IMR-90 (cell line): Measurements from ENCODE around the gene TIAM2. TPM values are rescaled to one million over a fixed set of nuclear protein-coding genes. Genes with fewer than 3 reads are reported as not detected.

Source experiments
- ATAC-seq: fragments of 200-7000 bp; cut with Tn5 transposase; 2 replicates; pipeline ENCODE4 v1.9.1; 2020; ENCODE audit warnings: low read depth, mild to moderate bottlenecking, moderate library complexity
- BruUV-seq: library from RNA; stranded (reverse); fragments of 400-500 nt; replicated peaks from 2 replicates; lab custom pipeline; 2021; lab: Mats Ljungman, UMichigan
- CTCF ChIA-PET: fragments of 300-600 bp; formaldehyde crosslinking; extraction: SDS; loops from one replicate; lab custom pipeline; 2021; ENCODE audit warnings: antibody characterized with exemption; lab: Yijun Ruan, JAX
- POLR2A ChIA-PET: fragments of 300-600 bp; sonication (Branson Sonifier 250); formaldehyde crosslinking; loops from one replicate; lab custom pipeline; 2022; ENCODE audit warnings: antibody characterized with exemption; ENCODE audit not compliant: unreplicated experiment; lab: Charles Lee
- DNase-seq: peaks from one replicate; pipeline ENCODE4 v3.0.0; 2013
- H2AFZ ChIP-seq: replicated peaks from 2 replicates; pipeline ENCODE3; 2013; ENCODE audit warnings: low read length, mild to moderate bottlenecking; ENCODE audit not compliant: poor library complexity
- H2AK5ac ChIP-seq: 2 replicates; pipeline ENCODE4 v1.6.1; 2013; ENCODE audit warnings: low read depth, low read length, inconsistent platforms
- H2AK9ac ChIP-seq: replicated peaks from 2 replicates; pipeline ENCODE3; 2013; ENCODE audit warnings: mild to moderate bottlenecking, low read depth, low read length, moderate library complexity; ENCODE audit not compliant: poor library complexity
- H2BK120ac ChIP-seq: 2 replicates; pipeline ENCODE4 v1.6.1; 2013; ENCODE audit warnings: low read depth, low read length, inconsistent platforms
- H2BK15ac ChIP-seq: 3 replicates; pipeline ENCODE4 v1.6.1; 2013; ENCODE audit warnings: low read depth, low read length, inconsistent platforms
- H2BK20ac ChIP-seq: 2 replicates; pipeline ENCODE4 v1.6.1; 2013; ENCODE audit warnings: low read depth, mild to moderate bottlenecking, inconsistent platforms, low read length, moderate library complexity
- H2BK5ac ChIP-seq: 2 replicates; pipeline ENCODE4 v1.6.1; 2013; ENCODE audit warnings: mild to moderate bottlenecking, low read depth, low read length, inconsistent platforms; ENCODE audit not compliant: poor library complexity, severe bottlenecking
- H3K14ac ChIP-seq: replicated peaks from 2 replicates; pipeline ENCODE4 v1.6.1; 2013; ENCODE audit warnings: low read depth, low read length, inconsistent platforms
- H3K18ac ChIP-seq: 2 replicates; pipeline ENCODE4 v1.6.1; 2013; ENCODE audit warnings: low read depth, low read length, control low read depth
- H3K23ac ChIP-seq: 2 replicates; pipeline ENCODE4 v1.6.1; 2013; ENCODE audit warnings: low read depth, low read length, inconsistent platforms
- H3K27ac ChIP-seq: 2 replicates; pipeline ENCODE4 v1.5.1; 2013; ENCODE audit warnings: mild to moderate bottlenecking, control low read depth, low read length; ENCODE audit not compliant: insufficient read depth
- H3K27me3 ChIP-seq: 2 replicates; pipeline ENCODE4 v1.6.1; 2013; ENCODE audit warnings: low read length; ENCODE audit not compliant: control insufficient read depth, insufficient read depth
- H3K36me3 ChIP-seq: 2 replicates; pipeline ENCODE4 v1.6.1; 2013; ENCODE audit warnings: low read length, mixed read lengths; ENCODE audit not compliant: control insufficient read depth, insufficient read depth
- H3K4ac ChIP-seq: 2 replicates; pipeline ENCODE4 v1.6.1; 2013; ENCODE audit warnings: low read depth, low read length, inconsistent platforms
- H3K4me1 ChIP-seq: 2 replicates; pipeline ENCODE4 v1.6.1; 2013; ENCODE audit warnings: low read length, mixed read lengths; ENCODE audit not compliant: control insufficient read depth, insufficient read depth
- H3K4me2 ChIP-seq: 2 replicates; pipeline ENCODE4 v1.6.1; 2013; ENCODE audit warnings: low read depth, mild to moderate bottlenecking, control low read depth, low read length, moderate library complexity
- H3K4me3 ChIP-seq: 2 replicates; pipeline ENCODE4 v1.5.1; 2013; ENCODE audit warnings: low read depth, mild to moderate bottlenecking, control low read depth, low read length, moderate library complexity; ENCODE audit not compliant: insufficient read depth
- H3K56ac ChIP-seq: 2 replicates; pipeline ENCODE4 v1.6.1; 2013; ENCODE audit warnings: low read length, inconsistent platforms; ENCODE audit not compliant: insufficient read depth; ENCODE audit errors: extremely low read depth
- H3K79me1 ChIP-seq, 2 experiments: 2 replicates each; pipeline ENCODE4 v1.6.1; 2013; ENCODE audit warnings: low read length in 2 of 2, inconsistent platforms in 1 of 2, low read depth in 1 of 2
- H3K9ac ChIP-seq: 2 replicates; pipeline ENCODE4 v1.6.1; 2013; ENCODE audit warnings: low read depth, low read length, control low read depth
- H3K9me1 ChIP-seq: 2 replicates; pipeline ENCODE4 v1.6.1; 2013; ENCODE audit warnings: low read length, inconsistent platforms; ENCODE audit not compliant: insufficient read depth
- H3K9me3 ChIP-seq: 2 replicates; pipeline ENCODE4 v1.6.1; 2013; ENCODE audit warnings: low read length; ENCODE audit not compliant: control insufficient read depth, insufficient read depth
- H4K20me1 ChIP-seq: 2 replicates; pipeline ENCODE4 v1.6.1; 2013; ENCODE audit warnings: low read length, inconsistent platforms; ENCODE audit not compliant: insufficient read depth
- H4K5ac ChIP-seq: 2 replicates; pipeline ENCODE4 v1.6.1; 2013; ENCODE audit warnings: mild to moderate bottlenecking, low read depth, low read length, control low read depth
- H4K8ac ChIP-seq, 2 experiments: 2 replicates each; pipeline ENCODE4 v1.6.1; 2013; ENCODE audit warnings: low read depth in 2 of 2, low read length in 2 of 2, control low read depth in 1 of 2, inconsistent platforms in 1 of 2
- H4K91ac ChIP-seq: 2 replicates; pipeline ENCODE4 v1.6.1; 2013; ENCODE audit warnings: low read depth, low read length, inconsistent platforms; ENCODE audit not compliant: insufficient read depth
- BHLHE40 ChIP-seq: fragments of 150-350 bp; IDR thresholded peaks from 2 replicates; pipeline ENCODE4 v1.6.1; 2016; ENCODE audit warnings: mild to moderate bottlenecking, low read depth, low read length
- CEBPB ChIP-seq: IDR thresholded peaks from 2 replicates; pipeline ENCODE4 v1.6.1; 2012; ENCODE audit warnings: low read depth, low read length, improper control_type of control experiment
- CHD1 ChIP-seq: IDR thresholded peaks from 2 replicates; pipeline ENCODE4 v1.6.1; 2012; ENCODE audit warnings: low read depth, low read length, improper control_type of control experiment
- CTCF ChIP-seq: conservative IDR thresholded peaks from 2 replicates; pipeline ENCODE4 v1.5.1; 2012; ENCODE audit warnings: mild to moderate bottlenecking, low read depth, low read length, improper control_type of control experiment
- FOS ChIP-seq: fragments of 150-350 bp; IDR thresholded peaks from 2 replicates; pipeline ENCODE4 v1.6.1; 2016; ENCODE audit warnings: low read depth, low read length
- MAFK ChIP-seq: IDR thresholded peaks from 2 replicates; pipeline ENCODE4 v1.6.1; 2012; ENCODE audit warnings: low read depth, low read length, improper control_type of control experiment
- MAZ ChIP-seq: IDR thresholded peaks from 2 replicates; pipeline ENCODE4 v1.6.1; 2012; ENCODE audit warnings: low read depth, mild to moderate bottlenecking, low read length, improper control_type of control experiment, moderate library complexity, borderline replicate concordance
- NFE2L2 ChIP-seq: fragments of 150-350 bp; IDR thresholded peaks from 2 replicates; pipeline ENCODE4 v1.6.1; 2016; ENCODE audit warnings: low read depth, mild to moderate bottlenecking, low read length
- RAD21 ChIP-seq: IDR thresholded peaks from 2 replicates; pipeline ENCODE4 v1.6.1; 2012; ENCODE audit warnings: low read length, improper control_type of control experiment
- RCOR1 ChIP-seq: IDR thresholded peaks from 2 replicates; pipeline ENCODE4 v1.6.1; 2012; ENCODE audit warnings: mild to moderate bottlenecking, low read length, improper control_type of control experiment; ENCODE audit not compliant: insufficient replicate concordance
- SMC3 ChIP-seq: fragments of 150-350 bp; IDR thresholded peaks from 2 replicates; pipeline ENCODE4 v1.6.1; 2016; ENCODE audit warnings: low read depth, mild to moderate bottlenecking, antibody characterized with exemption, low read length, moderate library complexity
- USF2 ChIP-seq: fragments of 150-350 bp; IDR thresholded peaks from 2 replicates; pipeline ENCODE4 v1.6.1; 2017; ENCODE audit warnings: mild to moderate bottlenecking, antibody characterized with exemption, low read length, low read depth
- WGBS, 2 experiments: methylation state at CpG; one replicate each; pipeline versions ENCODE4 v1.1.5 to v1.1.7; 2013; ENCODE audit warnings: missing lambda C conversion rate in 2 of 2; ENCODE audit not compliant: insufficient read length in 1 of 2; ENCODE audit errors: extremely low coverage in 2 of 2; 5-methylcytosine and 5-hydroxymethylcytosine counted together
- dilution Hi-C: fragments of 300-500 bp; cut with HindIII; formaldehyde crosslinking; loops from one replicate; pipeline ENCODE4 v1.14.3; 2018; ENCODE audit warnings: low sequenced_read_pairs; ENCODE audit not compliant: unreplicated experiment
- in situ Hi-C: fragments of 300-500 bp; cut with MboI; formaldehyde crosslinking; loops from 3 replicates; pipeline ENCODE4 v1.14.3; 2019; ENCODE audit warnings: low sequenced_read_pairs, inconsistent platforms, mixed read lengths
- intact Hi-C: fragments of 100-400 bp; cut with micrococcal nuclease; formaldehyde crosslinking; loops from 2 replicates; pipeline ENCODE4 v1.10.0; 2022
- polyA plus RNA-seq, 3 experiments: library from polyadenylated mRNA; depleted of rRNA; stranded (reverse); fragments of >200 nt; gene quantifications; 2 replicates each; pipeline ENCODE4 v1.2.3, GENCODE V29; 2012; ENCODE audit warnings: low replicate concordance in 1 of 3
- total RNA-seq: library from RNA; depleted of rRNA; stranded (reverse); fragments of >200 nt; gene quantifications from 2 replicates; pipeline ENCODE4 v1.2.3, GENCODE V29; 2012

Gene TIAM2
- total and polyA plus RNA-seq, 2 of the 4 experiments (the other 2 are of a cell fraction) = 3.1 to 4.7 TPM

GRCh38 chr6:155248008-155249001, 253.2 kb downstream of the TIAM2 start (continued):
- TF ChIP-seq USF2 = peak; percentile 47; the same call in 1 of the 2 replicates

- intact Hi-C loops (no loop called here), dilution Hi-C loops (no loop called here), in situ Hi-C loops (loop anchor here (5.0 kb wide), 1 partner anchor 319 kb away; no protein-coding TSS in a partner anchor)
- Histone ChIP-seq H4K8ac (no peak overlapping the region), H4K20me1 (no peaks in the 10 kb centered on the region), H2BK120ac (no peak overlapping the region), H3K23ac (no peak overlapping the region), H2BK20ac (no peak overlapping the region), H4K91ac (no peak overlapping the region), H2AK5ac (no peak overlapping the region), H4K5ac (no peak overlapping the region), H3K9me1 (peaks cover 12% of the 10 kb centered on the region), H3K9me3 (no peaks in the 10 kb centered on the region), H3K4me3 (no peak overlapping the region), H2BK5ac (no peak overlapping the region), H2AK9ac (no peak overlapping the region), H3K27ac (no peak overlapping the region), H3K79me1 (0 out of 4 replicates have a peak, but pooled peaks cover 3 to 4% of the 10 kb centered on the region in 2 experiments), H3K4me2 (no peak overlapping the region), H2AFZ (no peak overlapping the region), H3K4ac (no peak overlapping the region), H3K56ac (no peak overlapping the region), H3K18ac (no peak overlapping the region), H3K36me3 (peaks cover 16% of the 10 kb centered on the region), H3K14ac (no peak overlapping the region), H3K27me3 (no peaks in the 10 kb centered on the region), H3K9ac (no peak overlapping the region), H2BK15ac (no peak overlapping the region), H3K4me1 (peaks cover 8% of the 10 kb centered on the region)
- DNase-seq (no peak), ATAC-seq (no peak)
- CTCF ChIA-PET = interaction anchor here (1.2 kb wide), 1 partner anchor 36 kb away, joined by 3 read pairs; no protein-coding TSS in a partner anchor
- BruUV-seq = no TSS peak
- POLR2A ChIA-PET = no interaction called here
- 62% methylated on average over 2 of the region's 10 CpGs; no CpG with 5 or more reads in 1 of the 2 experiments for WGBS, 2 experiments
- TF ChIP-seq MAZ = no peak
- TF ChIP-seq MAFK = no peak
- no peak for TF ChIP-seq RCOR1
- no peak for TF ChIP-seq SMC3
- TF ChIP-seq CEBPB = no peak
- no peak for TF ChIP-seq NFE2L2
- TF ChIP-seq FOS = no peak
- TF ChIP-seq CTCF = no peak
- TF ChIP-seq CHD1 = no peak
- TF ChIP-seq RAD21 = no peak
- no peak for TF ChIP-seq BHLHE40
These were observed 255.7 kb downstream of the TIAM2 start for GRCh38 chr6:155250701-155251381.
